ENCODE data around the gene SYT5. TPM values are rescaled to one million over a fixed set of nuclear protein-coding genes. Genes with fewer than 3 reads are reported as not detected.

SYT5 gene
- total RNA-seq, 1 experiment from 2014 or later = 2.3 TPM

- H3K4me2 ChIP-seq (ENCODE audit: low read length) = no peak overlapping the region
- ChIA-PET RAD21 (ENCODE audit: low non-redundant PET in 1 of 2, low total read pairs in 2 of 2, uncharacterized antibody in 2 of 2, unreplicated experiment in 2 of 2) (no interaction called here), CTCF (interaction anchor here (3.0 kb wide), 1 partner anchor 21 kb away, joined by 21 read pairs; no protein-coding TSS in a partner anchor)
Measured at GRCh38 chr19:55161571-55162322, 18.3 kb downstream of the SYT5 start.

More at GRCh38 chr19:55161571-55162322, 18.3 kb downstream of the SYT5 start:
- Histone ChIP-seq H3K27ac (ENCODE audit: low read depth, low read length) (no peak overlapping the region), H3K27me3 (ENCODE audit: insufficient read depth, low read length) (no peaks in the 10 kb centered on the region), H3K4me3 (replicated peaks in 1 of 2; ENCODE audit: low read depth in 1 of 2, low read length in 2 of 2) (no peak overlapping the region), H3K4me1 (ENCODE audit: control insufficient read depth in 1 of 2, insufficient read depth in 2 of 2, low read length in 2 of 2) (peaks cover 16 to 56% of the 10 kb centered on the region in 2 experiments), H3K79me2 (ENCODE audit: insufficient read depth, low read length) (peaks cover 12% of the 10 kb centered on the region), H2AFZ (ENCODE audit: low read depth, low read length, poor library complexity, severe bottlenecking) (no peak overlapping the region), H4K20me1 (ENCODE audit: insufficient read depth) (no peaks in the 10 kb centered on the region), H3K36me3 (ENCODE audit: control insufficient read depth in 1 of 2, insufficient read depth in 2 of 2, low read length in 2 of 2) (no peaks in the 10 kb centered on the region), H3K9ac (ENCODE audit: low read length) (no peak overlapping the region), H3K9me3 (ENCODE audit: control insufficient read depth in 1 of 2, insufficient read depth in 1 of 2, low read depth in 1 of 2, low read length in 2 of 2) (no peaks in the 10 kb centered on the region), H3K9me2 (ENCODE audit: insufficient read depth) (no peaks in the 10 kb centered on the region)
- DNase-seq (ENCODE audit: low read depth, low spot score) (no peak), ATAC-seq (no peak)
- intact Hi-C loops (cut with micrococcal nuclease) = no loop called here
- BruUV-seq (replicated peaks) = no TSS peak
- POLR2A ChIA-PET = interaction anchor here (2.9 kb wide), 1 partner anchor 15 kb away, joined by 24 read pairs; no protein-coding TSS in a partner anchor
- no peak for TF ChIP-seq SIN3A (IDR thresholded peaks at IDR 0.05; ENCODE audit: low read depth)
- no peak for TF ChIP-seq ZFX (IDR thresholded peaks at IDR 0.05)
- no peak for TF ChIP-seq CBX3 (IDR thresholded peaks at IDR 0.05; ENCODE audit: low read depth)
- TF ChIP-seq ZNF274 (IDR thresholded peaks at IDR 0.05; ENCODE audit: low read depth, low read length) = no peak
- TF ChIP-seq RAD21 (IDR thresholded peaks at IDR 0.05; ENCODE audit: low read depth) = no peak
- TF ChIP-seq EZH2phosphoT487 (IDR thresholded peaks at IDR 0.05; ENCODE audit: borderline replicate concordance) = no peak
- no peak for TF ChIP-seq CTCF (IDR thresholded peaks at IDR 0.05 in 2 of 3, conservative IDR thresholded peaks at IDR 0.05 in 1 of 3; ENCODE audit: borderline replicate concordance in 1 of 3, insufficient read depth in 1 of 3, low read depth in 2 of 3, low read length in 2 of 3)
- TF ChIP-seq EZH2 (IDR thresholded peaks at IDR 0.05) = no peak
- no peak for TF ChIP-seq SRF (IDR thresholded peaks at IDR 0.05; ENCODE audit: low read depth)
- TF ChIP-seq TCF7L2 (IDR thresholded peaks at IDR 0.05; ENCODE audit: borderline replicate concordance, extremely low read depth, insufficient read depth, insufficient read length) = no peak
- no peak for TF ChIP-seq ATF3 (IDR thresholded peaks at IDR 0.05)
- TF ChIP-seq JUND (IDR thresholded peaks at IDR 0.05) = no peak
- TF ChIP-seq ELF1 (IDR thresholded peaks at IDR 0.05; ENCODE audit: borderline replicate concordance, low read depth) = no peak
